ENCODE results near the gene OR13C9. TPM values are rescaled to one million over a fixed set of nuclear protein-coding genes. Genes with fewer than 3 reads are reported as not detected.
"Not testable (repeated sequence)": the region's sequence is repeated elsewhere in the genome, so short reads cannot be mapped to it uniquely, and the experiment has no call there.

Gene OR13C9, protein sequence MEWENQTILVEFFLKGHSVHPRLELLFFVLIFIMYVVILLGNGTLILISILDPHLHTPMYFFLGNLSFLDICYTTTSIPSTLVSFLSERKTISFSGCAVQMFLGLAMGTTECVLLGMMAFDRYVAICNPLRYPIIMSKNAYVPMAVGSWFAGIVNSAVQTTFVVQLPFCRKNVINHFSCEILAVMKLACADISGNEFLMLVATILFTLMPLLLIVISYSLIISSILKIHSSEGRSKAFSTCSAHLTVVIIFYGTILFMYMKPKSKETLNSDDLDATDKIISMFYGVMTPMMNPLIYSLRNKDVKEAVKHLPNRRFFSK
- not detected for polyA plus RNA-seq (2012; ENCODE audit: insufficient read depth, insufficient read length, low read depth)

GRCh38 chr9:104618104-104618503 lies at the start of gene OR13C9:
Gene OR13C9 (minus strand): TSS chr9:104618204. CDS start chr9:104618204, 0 bp downstream.
- Histone ChIP-seq H3K9me3 (no peaks in the 10 kb centered on the region), H3K27me3 (no peaks in the 10 kb centered on the region), H3K36me3 (no peaks in the 10 kb centered on the region), H3K4me1 (no peaks in the 10 kb centered on the region), H3K4me3 (ENCODE audit: low read depth, low read length) (no peak within 1 kb of the TSS)
- TF ChIP-seq CTCF (IDR thresholded peaks at IDR 0.05; ENCODE audit: low read depth, low read length) = no peak
- DNase-seq = no peak

GRCh38 chr9:104658496-104659195 lies 40.6 kb upstream of the OR13C9 start:
- no peaks in the 10 kb centered on the region for H3K4me1 ChIP-seq
- no peaks in the 10 kb centered on the region for H3K27me3 ChIP-seq
- H3K4me3 ChIP-seq (ENCODE audit: low read depth, low read length) = no peak overlapping the region
- H3K36me3 ChIP-seq = no peaks in the 10 kb centered on the region
- TF ChIP-seq CTCF (IDR thresholded peaks at IDR 0.05; ENCODE audit: low read depth, low read length) = no peak
- no peaks in the 10 kb centered on the region for H3K9me3 ChIP-seq
- no peak for DNase-seq

DNA sequence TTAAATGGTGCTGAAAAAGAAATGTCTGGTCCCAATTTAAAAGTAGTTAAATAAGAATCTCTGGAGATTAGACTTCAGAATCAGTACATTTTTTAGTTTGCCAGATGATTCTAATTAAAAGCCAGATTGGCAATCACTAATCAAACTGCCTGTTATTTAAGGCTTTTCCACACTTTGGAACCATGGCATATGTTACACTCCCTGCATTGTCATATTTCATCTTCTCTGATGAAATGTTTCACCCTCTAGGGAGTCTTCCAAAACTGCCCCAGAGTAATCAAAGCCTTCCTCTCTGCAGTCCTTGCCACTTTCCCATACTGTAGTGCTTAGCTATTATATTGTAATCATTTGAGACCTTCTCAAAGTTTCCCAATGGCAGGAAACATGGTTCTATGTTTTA lies 17.5 kb upstream of the OR13C9 start:
- no peak overlapping the region for H3K4me3 ChIP-seq (ENCODE audit: low read depth, low read length)
- H3K4me1 ChIP-seq = no peaks in the 10 kb centered on the region
- no peaks in the 10 kb centered on the region for H3K27me3 ChIP-seq
- H3K36me3 ChIP-seq = no peaks in the 10 kb centered on the region
- no peaks in the 10 kb centered on the region for H3K9me3 ChIP-seq
- DNase-seq = no peak
- TF ChIP-seq CTCF (IDR thresholded peaks at IDR 0.05; ENCODE audit: low read depth, low read length) = no peak

GRCh38 chr9:104633976-104634520 lies 16.0 kb upstream of the OR13C9 start:
- Histone ChIP-seq H3K4me1 (no peaks in the 10 kb centered on the region), H3K27me3 (no peaks in the 10 kb centered on the region), H3K9me3 (no peaks in the 10 kb centered on the region)

DNA sequence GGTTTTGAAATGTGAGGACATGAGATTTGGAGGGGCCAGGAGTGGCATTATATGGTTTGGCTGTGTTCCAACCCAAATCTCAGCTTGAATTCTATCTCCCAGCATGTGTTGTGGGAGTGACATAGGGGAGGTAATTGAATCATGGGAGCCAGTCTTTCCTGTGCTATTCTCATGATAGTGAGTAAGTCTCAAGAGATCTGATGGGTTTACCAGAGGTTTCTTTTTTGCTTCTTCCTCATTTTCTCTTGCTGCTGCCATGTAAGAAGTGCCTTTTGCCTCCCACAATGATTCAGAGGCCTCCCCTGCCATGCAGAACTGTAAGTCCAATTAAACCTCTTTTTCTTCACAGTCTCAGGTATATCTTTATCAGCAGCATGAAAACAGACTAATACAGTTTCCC lies 8.0 kb upstream of the OR13C9 start:
- not testable (repeated sequence) for H3K4me3 ChIP-seq (ENCODE audit: low read depth, low read length); H3K9me3 ChIP-seq; H3K27me3 ChIP-seq; DNase-seq; H3K4me1 ChIP-seq; H3K36me3 ChIP-seq

More at GRCh38 chr9:104633976-104634520, 16.0 kb upstream of the OR13C9 start:
- no peak for DNase-seq
- H3K4me3 ChIP-seq (ENCODE audit: low read depth, low read length) = no peak overlapping the region
- no peak for TF ChIP-seq CTCF (IDR thresholded peaks at IDR 0.05; ENCODE audit: low read depth, low read length)
- H3K36me3 ChIP-seq = no peaks in the 10 kb centered on the region

DNA sequence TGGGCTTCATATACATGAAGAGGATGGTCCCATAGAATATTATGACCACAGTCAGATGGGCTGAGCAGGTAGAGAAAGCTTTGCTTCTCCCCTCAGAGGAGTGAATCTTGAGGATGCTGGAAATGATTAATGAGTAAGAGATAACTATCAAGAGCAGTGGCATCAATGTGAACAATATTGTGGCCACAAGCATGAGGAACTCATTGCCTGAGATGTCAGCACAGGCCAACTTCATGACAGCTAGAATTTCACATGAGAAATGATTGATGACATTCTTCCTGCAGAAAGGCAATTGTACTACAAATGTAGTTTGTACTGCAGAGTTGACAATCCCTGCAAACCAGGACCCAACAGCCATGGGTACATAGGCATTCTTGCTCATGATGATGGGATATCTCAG lies 586 bp downstream of the OR13C9 start:
- H3K36me3 ChIP-seq = no peaks in the 10 kb centered on the region
- no peaks in the 10 kb centered on the region for H3K9me3 ChIP-seq
- no peak for DNase-seq
- TF ChIP-seq CTCF (IDR thresholded peaks at IDR 0.05; ENCODE audit: low read depth, low read length) = no peak
- H3K4me3 ChIP-seq (ENCODE audit: low read depth, low read length) = no peak overlapping the region
- H3K4me1 ChIP-seq = no peaks in the 10 kb centered on the region
- H3K27me3 ChIP-seq = no peaks in the 10 kb centered on the region
